ENCODE results near the gene OR14C36. TPM values are rescaled to one million over a fixed set of nuclear protein-coding genes. Genes with fewer than 3 reads are reported as not detected.

Gene OR14C36
- total RNA-seq, 1 donor from 2014 or later = not detected

DNA sequence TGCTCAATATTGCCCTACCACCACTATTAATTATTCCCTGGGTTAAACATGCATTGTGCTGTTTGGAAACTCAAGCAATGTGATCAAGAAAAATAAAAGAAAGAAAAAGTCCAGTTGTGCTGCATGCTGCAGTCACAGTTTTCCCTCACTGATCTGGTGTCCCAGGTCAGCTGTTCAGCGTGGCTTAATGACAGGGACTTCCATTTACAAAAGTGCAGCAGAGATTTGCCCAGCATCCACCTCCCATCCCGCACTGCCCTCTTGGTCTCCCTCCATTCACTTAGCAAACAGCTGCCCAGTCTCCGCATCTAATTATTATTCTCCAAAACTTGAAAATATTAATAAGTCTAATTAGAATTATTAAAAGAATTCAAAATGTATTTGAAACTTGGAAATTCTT lies 10.8 kb downstream of the OR14C36 start:
- TF ChIP-seq CTCF (conservative IDR thresholded peaks at IDR 0.05; ENCODE audit: low read depth, low read length) = no peak
- no peak overlapping the region for H3K4me3 ChIP-seq (ENCODE audit: low read depth, low read length)
- DNase-seq (ENCODE audit: low read depth) = no peak

DNA sequence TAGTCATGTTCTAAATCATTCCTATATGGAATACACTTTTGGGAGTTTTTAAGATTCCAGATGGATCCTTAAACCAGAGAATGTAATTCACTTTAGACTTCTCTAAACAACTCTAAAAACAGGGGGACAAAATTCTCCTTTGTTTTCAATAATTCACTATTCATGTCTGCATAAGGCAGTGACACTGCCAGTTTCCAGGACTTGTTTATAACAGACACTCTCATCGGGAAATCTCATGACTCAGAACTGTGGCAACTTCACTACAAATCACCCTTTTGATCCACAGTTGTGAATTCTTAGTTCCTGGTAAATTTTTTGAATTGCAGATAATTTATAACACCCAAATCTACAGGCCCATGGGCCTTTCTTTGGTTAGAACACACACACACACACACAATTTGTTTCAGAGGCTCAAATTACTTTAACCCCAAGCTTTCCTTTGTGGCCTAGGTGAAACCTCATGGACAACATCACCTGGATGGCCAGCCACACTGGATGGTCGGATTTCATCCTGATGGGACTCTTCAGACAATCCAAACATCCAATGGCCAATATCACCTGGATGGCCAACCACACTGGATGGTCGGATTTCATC lies 12.6 kb downstream of the OR14C36 start, which contains the start of gene OR2T4:
Gene OR2T4, plus strand, starts transcription at position 545 of the 595 bp plus-strand sequence. Its CDS starts 0 bp downstream, at position 545.
- TF ChIP-seq CTCF (conservative IDR thresholded peaks at IDR 0.05; ENCODE audit: low read depth, low read length) = no peak
- no peak for DNase-seq (ENCODE audit: low read depth)
- H3K4me3 ChIP-seq (ENCODE audit: low read depth, low read length) = no peak within 1 kb of the TSS

DNA sequence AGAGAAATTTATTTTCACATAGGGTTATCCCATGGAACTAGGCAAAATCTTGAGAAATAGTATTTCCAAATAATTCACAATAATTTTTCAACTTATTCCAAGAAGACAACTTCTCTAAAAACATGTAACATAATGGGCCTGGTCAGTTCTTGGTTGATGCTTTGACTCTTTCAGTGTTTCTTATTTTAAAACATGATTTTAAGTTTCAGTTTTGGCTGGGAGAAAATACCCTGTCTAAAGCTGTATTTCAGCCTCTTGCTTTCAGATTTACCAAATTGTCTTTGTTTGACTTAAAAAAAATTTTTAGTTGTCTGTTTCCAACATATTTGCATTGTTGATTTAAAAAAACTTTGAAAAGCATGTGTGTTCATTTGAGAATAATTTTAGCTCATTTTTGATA lies 18.0 kb downstream of the OR14C36 start:
- TF ChIP-seq CTCF (conservative IDR thresholded peaks at IDR 0.05; ENCODE audit: low read depth, low read length) = no peak
- H3K4me3 ChIP-seq (ENCODE audit: low read depth, low read length) = no peak overlapping the region
- DNase-seq (ENCODE audit: low read depth) = no peak

DNA sequence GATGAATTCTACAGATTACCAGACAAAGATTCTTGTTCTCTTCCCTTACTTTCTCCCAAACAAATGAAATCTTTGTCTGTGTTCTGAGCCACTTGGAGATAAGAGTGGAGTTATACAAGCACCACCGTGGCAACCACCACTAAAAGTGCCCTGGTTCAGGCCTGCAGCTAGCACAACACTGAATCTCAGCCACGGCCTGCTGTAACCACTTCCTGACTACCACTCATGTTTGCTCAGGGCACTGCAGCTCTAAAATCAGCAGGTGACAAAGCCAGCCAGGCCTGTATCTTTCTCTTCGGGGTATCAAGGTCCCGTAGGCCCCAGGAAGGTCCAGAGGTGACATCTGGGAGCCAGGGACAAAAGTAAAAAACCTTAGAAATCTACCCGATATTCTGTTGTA lies 23.8 kb downstream of the OR14C36 start:
- DNase-seq (ENCODE audit: low read depth) = no peak
- no peak overlapping the region for H3K4me3 ChIP-seq (ENCODE audit: low read depth, low read length)
- TF ChIP-seq CTCF (conservative IDR thresholded peaks at IDR 0.05; ENCODE audit: low read depth, low read length) = no peak

GRCh38 chr1:248373761-248374160 lies 25.2 kb downstream of the OR14C36 start:
- DNase-seq (ENCODE audit: low read depth) = no peak
- H3K4me3 ChIP-seq (ENCODE audit: low read depth, low read length) = no peak overlapping the region
- no peak for TF ChIP-seq CTCF (conservative IDR thresholded peaks at IDR 0.05; ENCODE audit: low read depth, low read length)

DNA sequence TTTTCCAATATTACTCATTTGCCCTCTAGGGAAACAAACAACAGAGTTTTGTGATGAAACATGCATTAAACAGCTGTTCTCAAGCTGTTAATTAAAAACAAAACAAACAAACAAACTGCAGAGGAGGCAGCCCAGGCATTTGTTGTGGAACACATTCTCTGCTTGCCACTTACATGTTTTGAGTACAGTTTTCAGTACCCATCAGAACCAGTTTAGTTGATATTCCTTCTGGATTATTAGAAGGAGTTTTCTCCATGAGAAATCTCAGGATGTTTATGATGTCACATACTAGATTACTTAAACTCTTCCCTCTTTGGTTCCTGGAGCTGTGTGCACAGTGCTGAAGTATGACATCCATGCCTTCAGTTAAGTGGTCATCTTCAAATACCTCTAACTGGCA lies 26.9 kb downstream of the OR14C36 start, which contains the start of gene OR2T6:
Gene OR2T6, plus strand, starts transcription at position 301 of the 400 bp plus-strand sequence. CDS start 11,863 bp downstream, outside the sequence.
- DNase-seq (ENCODE audit: low read depth) = no peak
- TF ChIP-seq CTCF (conservative IDR thresholded peaks at IDR 0.05; ENCODE audit: low read depth, low read length) = no peak
- H3K4me3 ChIP-seq (ENCODE audit: low read depth, low read length) = no peak within 1 kb of the TSS

DNA sequence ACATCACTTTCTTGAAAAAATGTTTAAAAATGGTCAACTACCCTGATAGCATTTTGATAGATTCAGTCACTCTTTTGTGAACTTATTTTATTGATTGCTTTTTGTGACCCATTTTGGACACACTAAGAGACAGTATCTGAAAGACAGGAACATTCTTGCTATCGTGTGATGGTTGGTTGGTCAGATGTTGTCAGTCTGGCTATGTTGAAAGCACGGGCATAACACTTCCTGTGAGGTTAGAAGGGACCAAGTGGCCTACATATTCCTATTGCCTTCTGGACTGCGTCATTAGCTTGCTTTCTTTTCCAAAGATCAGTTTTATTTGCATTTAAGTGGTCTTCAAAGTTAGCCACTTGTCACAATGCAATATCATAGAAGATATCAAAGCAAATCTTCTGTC lies 28.3 kb downstream of the OR14C36 start:
- no peak overlapping the region for H3K4me3 ChIP-seq (ENCODE audit: low read depth, low read length)
- TF ChIP-seq CTCF (conservative IDR thresholded peaks at IDR 0.05; ENCODE audit: low read depth, low read length) = no peak
- no peak for DNase-seq (ENCODE audit: low read depth)
